A549 treated with GW870086 at 1 μM for 4 hours (cell line): ENCODE measurements around the gene KRT36. TPM values are rescaled to one million over a fixed set of nuclear protein-coding genes. Genes with fewer than 3 reads are reported as not detected.

Experiments used
- total RNA-seq: library from RNA; stranded (reverse); fragments of 200-300 nt; extraction: Qiagen RNA extraction; gene quantifications from 5 replicates; pipeline ENCODE4 v1.2.3, GENCODE V29; 2022; ENCODE audit warnings: low read depth

The KRT36 gene
- total RNA-seq: 0.07 TPM in 1 of 5 replicates, not detected in the others

DNA sequence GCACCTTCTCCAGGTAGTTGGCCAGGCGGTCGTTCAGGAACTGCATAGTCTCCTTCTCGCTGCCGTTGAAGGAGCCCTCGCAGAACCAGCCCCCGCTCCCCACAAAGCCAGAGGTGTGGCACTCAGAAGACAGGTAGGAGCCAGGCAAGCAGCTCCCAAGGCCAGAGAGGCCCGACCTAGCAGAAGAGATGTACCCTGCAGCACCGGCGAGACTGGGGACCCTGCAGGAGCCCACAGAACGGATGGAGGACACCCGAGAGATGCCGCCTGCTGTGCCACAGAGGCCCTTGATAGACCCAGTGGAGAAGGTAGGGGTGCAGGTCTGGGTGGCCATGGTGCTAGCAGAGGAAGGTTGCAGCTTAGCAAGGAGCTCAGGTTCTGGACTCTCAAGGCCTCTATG, at the start of gene KRT36:
TSS of gene KRT36 (minus strand) at position 380 of the 400 bp plus-strand sequence. CDS start at position 334, 46 bp downstream.

GRCh38 chr17:41518789-41519449, 29.2 kb upstream of the KRT36 start, which contains the start of gene KRT15:
TSS of gene KRT15 (minus strand) at chr17:41518890. CDS start at chr17:41518827, 63 bp downstream.

GRCh38 chr17:41505007-41505808, 15.5 kb upstream of the KRT36 start, which contains the start of gene KRT13:
TSS of gene KRT13 (minus strand) at chr17:41505612. CDS start at chr17:41505550, 62 bp downstream.

DNA sequence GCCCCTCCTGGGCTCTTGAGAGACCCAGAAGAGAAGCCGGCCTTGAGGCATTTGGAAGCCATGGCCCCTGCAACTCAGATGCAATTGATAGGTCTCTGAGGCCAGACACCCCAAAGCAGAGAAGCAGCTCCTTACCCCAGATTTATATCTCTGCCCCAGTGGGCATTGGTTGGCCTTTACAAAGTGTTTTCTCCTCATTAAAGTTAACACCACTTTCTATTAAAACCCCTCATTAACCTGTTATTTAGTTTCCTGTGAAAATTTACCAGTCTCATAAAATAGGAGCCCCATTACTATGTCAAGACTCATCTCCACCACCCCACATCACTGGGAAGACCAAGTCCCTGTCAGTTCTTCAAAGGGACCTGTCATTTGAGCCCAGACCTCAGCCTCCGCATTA, 8.7 kb downstream of the KRT36 start, which contains the start of gene KRT35:
TSS of gene KRT35 (minus strand) at position 116 of the 400 bp plus-strand sequence. CDS start at position 62, 54 bp downstream.

GRCh38 chr17:41466988-41467387, 22.7 kb downstream of the KRT36 start, which contains the start of gene KRT32:
TSS of gene KRT32 (minus strand) at chr17:41467386. CDS start at chr17:41467325, 61 bp downstream.

DNA sequence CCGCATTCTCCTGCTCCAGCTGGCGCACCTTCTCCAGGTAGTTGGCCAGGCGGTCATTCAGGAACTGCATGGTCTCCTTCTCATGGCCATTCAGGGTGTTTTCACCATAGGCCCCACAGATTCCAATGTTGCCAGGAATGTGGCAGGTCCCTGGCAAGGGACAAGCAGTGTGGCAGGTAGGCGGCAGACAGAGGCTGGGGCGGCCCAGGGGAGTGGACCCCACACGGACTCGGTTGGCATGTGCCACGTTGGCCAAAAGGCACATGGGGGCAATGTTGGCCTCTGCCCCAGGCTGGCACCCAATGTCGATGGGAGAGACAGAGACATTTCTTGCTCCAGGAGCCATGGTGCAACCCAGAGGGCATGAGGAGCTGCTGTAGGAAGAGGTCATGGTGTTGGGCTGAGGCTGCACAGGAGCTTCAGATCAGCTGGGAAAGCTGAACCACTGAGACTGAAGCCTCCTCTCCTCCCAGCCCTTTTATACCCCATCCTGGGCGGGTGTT, 49.1 kb downstream of the KRT36 start, which contains the start of gene KRT38:
TSS of gene KRT38 (minus strand) at position 453 of the 503 bp plus-strand sequence. CDS start at position 391, 62 bp downstream.

Other genes with a start within 250 kb of the KRT36 start
- not detected in 5 replicates for gene KRTAP9-4, start 240.2 kb downstream of the KRT36 start, total RNA-seq
- gene KRTAP9-9, start 234.5 kb downstream of the KRT36 start, total RNA-seq: not detected in 5 replicates
- gene KRTAP9-6, start 224.5 kb downstream of the KRT36 start, total RNA-seq: not detected in 5 replicates
- not detected in 5 replicates for gene KRTAP9-7, start 214.2 kb downstream of the KRT36 start, total RNA-seq
- gene KRTAP29-1, start 187.1 kb downstream of the KRT36 start, total RNA-seq: not detected in 5 replicates
- not detected in 5 replicates for gene KRTAP16-1, start 180.6 kb downstream of the KRT36 start, total RNA-seq
- not detected in 5 replicates for gene KRTAP17-1, start 174.2 kb downstream of the KRT36 start, total RNA-seq
- gene KRT33A, start 139.1 kb downstream of the KRT36 start, total RNA-seq: not detected in 5 replicates
- not detected in 5 replicates for gene KRT33B, start 120.1 kb downstream of the KRT36 start, total RNA-seq
- gene KRT34, start 107.6 kb downstream of the KRT36 start, total RNA-seq: 0.37 to 0.73 TPM (median 0.45 TPM) in 5 replicates
- 0.08 TPM in 1 of 5 replicates, not detected in the others for gene KRT31, start 92.3 kb downstream of the KRT36 start, total RNA-seq
- gene KRT37, start 65.3 kb downstream of the KRT36 start, total RNA-seq: not detected in 5 replicates
- not detected in 5 replicates for gene KRT38, start 48.9 kb downstream of the KRT36 start, total RNA-seq
- gene KRT32, start 22.5 kb downstream of the KRT36 start, total RNA-seq: 0.13 TPM in 1 of 5 replicates, not detected in the others
- gene KRT35, start 8.8 kb downstream of the KRT36 start, total RNA-seq: not detected in 5 replicates
- gene KRT13, start 15.7 kb upstream of the KRT36 start, total RNA-seq: 0.24 to 0.87 TPM (median 0.39 TPM) in 5 replicates
- gene KRT15, start 29.0 kb upstream of the KRT36 start, total RNA-seq: 2.7 to 4.0 TPM (median 3.2 TPM) in 5 replicates
- gene KRT19, start 38.4 kb upstream of the KRT36 start, total RNA-seq: 42.9 to 67.6 TPM (median 53.1 TPM) in 5 replicates
- not detected in 5 replicates for gene KRT9, start 82.1 kb upstream of the KRT36 start, total RNA-seq
- gene KRT14, start 97.0 kb upstream of the KRT36 start, total RNA-seq: 0.07 to 0.13 TPM in 2 of 5 replicates, not detected in the others
- gene KRT16, start 122.9 kb upstream of the KRT36 start, total RNA-seq: 0.64 to 1.8 TPM (median 1.3 TPM) in 5 replicates
- gene KRT17, start 134.7 kb upstream of the KRT36 start, total RNA-seq: 0.63 to 1.9 TPM (median 1.3 TPM) in 5 replicates
- gene EIF1, start 199.0 kb upstream of the KRT36 start, total RNA-seq: 1,141 to 1,532 TPM (median 1,312 TPM) in 5 replicates
- gene GAST, start 222.4 kb upstream of the KRT36 start, total RNA-seq: 0.42 TPM in 1 of 5 replicates, not detected in the others
- 1.1 to 2.3 TPM (median 1.5 TPM) in 5 replicates for gene HAP1, start 244.7 kb upstream of the KRT36 start, total RNA-seq